ENCODE data around the gene LDHD. TPM values are rescaled to one million over a fixed set of nuclear protein-coding genes. Genes with fewer than 3 reads are reported as not detected.

The LDHD gene
- total and polyA plus RNA-seq, 2 of the 8 experiments (the other 6 are each of a cell fraction or from before 2014, with no cell fraction given) = 14.9 to 18.2 TPM

GRCh38 chr16:75108792-75109731, 7.5 kb downstream of the LDHD start:
- no peak overlapping the region for H2BK5ac ChIP-seq (ENCODE audit: low read depth, low read length)
- H4K20me1 ChIP-seq (replicated peaks in 1 of 2; ENCODE audit: control insufficient read depth in 1 of 2, insufficient read depth in 2 of 2, low read length in 2 of 2) = peaks cover 3 to 7% of the 10 kb centered on the region in 2 experiments
- 88% methylated on average over 27 of the region's 27 CpGs; no CpG with 5 or more reads in 1 of the 2 experiments for WGBS, 2 experiments (ENCODE audit: extremely low coverage in 1 of 2, insufficient coverage in 1 of 2, insufficient read length in 1 of 2, insufficient replicate concordance in 2 of 2, low coverage in 1 of 2, low lambda C conversion rate in 2 of 2, missing lambda C conversion rate in 1 of 2)
- H2BK15ac ChIP-seq (ENCODE audit: low read length) = peak overlapping the region; percentile 29; the same call in 1 of the 2 replicates
- 0 out of 7 replicates have a peak overlapping the region, but pooled peaks of 1 of the 4 experiments have one; percentile 4 for H3K9ac ChIP-seq (replicated peaks in 1 of 4; ENCODE audit: extremely low read depth in 1 of 4, low read depth in 3 of 4, low read length in 3 of 4)
- no peak overlapping the region for H2BK20ac ChIP-seq (ENCODE audit: low read length)
- FAIRE-seq = no peak
- peaks cover 0 to 13% (median 3%) of the 10 kb centered on the region in 4 experiments; a peak in 4 of 8 replicates for H3K36me3 ChIP-seq (ENCODE audit: control insufficient read depth in 2 of 4, insufficient read depth in 4 of 4, low read length in 3 of 4)
- no peak overlapping the region for H4K5ac ChIP-seq (ENCODE audit: insufficient read length, low read depth, low read length)
- no peak overlapping the region for H3K4me3 ChIP-seq (ENCODE audit: extremely low read depth in 1 of 4, insufficient read depth in 2 of 4, low read depth in 3 of 4, low read length in 4 of 4)
- peak overlapping the region; percentile 22 for H4K91ac ChIP-seq (replicated peaks; ENCODE audit: insufficient read length, low read length)
- no peaks in the 10 kb centered on the region for H3K27me3 ChIP-seq (replicated peaks in 1 of 4; ENCODE audit: control insufficient read depth in 3 of 4, extremely low read depth in 1 of 4, insufficient read depth in 3 of 4, low read length in 3 of 4)
- peaks cover 9 to 46% (median 36%) of the 10 kb centered on the region in 4 experiments for H3K4me1 ChIP-seq (replicated peaks in 1 of 4; ENCODE audit: control insufficient read depth in 3 of 4, insufficient read depth in 4 of 4, low read length in 3 of 4)
- DNase-seq (ENCODE audit: low read depth in 1 of 2, low spot score in 2 of 2) = no peak
- H3K4ac ChIP-seq (replicated peaks; ENCODE audit: insufficient read length, low read depth, low read length) = peak overlapping the region; percentile 16
- peak overlapping the region; percentile 68; the same call in 1 of the 2 replicates for H2BK12ac ChIP-seq (ENCODE audit: low read depth, low read length)
- H3K9me3 ChIP-seq (ENCODE audit: insufficient read depth in 2 of 2, low read depth in 1 of 2, low read length in 1 of 2) = no peaks in the 10 kb centered on the region
- POLR2A ChIA-PET (ENCODE audit: partially characterized antibody) = interaction anchor here (0.6 to 6.0 kb wide), 9 partner anchors 10 to 410 kb away, joined by 3 to 62 read pairs (median 4); partner anchors contain the start of genes WDR59 and ZNRF1
- H3K79me1 ChIP-seq (ENCODE audit: low read depth, low read length) = peaks cover 2% of the 10 kb centered on the region
- H2AFZ ChIP-seq (ENCODE audit: low read length) = no peak overlapping the region
- H3K4me2 ChIP-seq (ENCODE audit: insufficient read depth in 1 of 2, low read depth in 2 of 2, low read length in 2 of 2) = peak overlapping the region in 1 of 2 experiments; percentile 20; a peak in 2 of 4 replicates
- no peak overlapping the region for H4K8ac ChIP-seq (ENCODE audit: extremely low read depth, insufficient read depth, low read length)
- H3K27ac ChIP-seq (ENCODE audit: low read depth, low read length) = no peak overlapping the region
- peaks cover 0 to 4% of the 10 kb centered on the region in 2 experiments; a peak in 1 of 4 replicates for H3K79me2 ChIP-seq (ENCODE audit: control insufficient read depth in 1 of 2, insufficient read depth in 2 of 2, low read length in 2 of 2)
- H2BK120ac ChIP-seq (replicated peaks; ENCODE audit: low read depth, low read length) = no peak overlapping the region
- no peak overlapping the region for H3K23ac ChIP-seq (ENCODE audit: insufficient read length)
- no peak overlapping the region; the same call in 1 of the 2 replicates for H3K18ac ChIP-seq (ENCODE audit: extremely low read depth, low read length)
- H3K23me2 ChIP-seq (ENCODE audit: low read depth, low read length) = no peaks in the 10 kb centered on the region; the same call in 1 of the 2 replicates
- peak overlapping the region; percentile 82; the same call in 1 of the 2 replicates for H2AK5ac ChIP-seq (ENCODE audit: low read depth, low read length)
- CTCF ChIA-PET (ENCODE audit: partially characterized antibody) = interaction anchor here (0.5 to 16.3 kb wide), 12 partner anchors 10 to 124 kb away, joined by 3 to 171 read pairs (median 4); partner anchors contain the start of genes WDR59 and ZNRF1
- H3K56ac ChIP-seq (replicated peaks; ENCODE audit: insufficient read length, low read depth, low read length) = no peak overlapping the region
- no peak overlapping the region for H3K14ac ChIP-seq (ENCODE audit: insufficient read length)
- TF ChIP-seq POU5F1 (IDR thresholded peaks at IDR 0.05; ENCODE audit: low read depth, low read length) = no peak
- no peak for TF ChIP-seq SIX5 (IDR thresholded peaks at IDR 0.05; ENCODE audit: low read depth, low read length)
- no peak for TF ChIP-seq TBP (IDR thresholded peaks at IDR 0.05; ENCODE audit: low read depth, low read length)
- no peak for TF ChIP-seq POLR2AphosphoS5 (IDR thresholded peaks at IDR 0.05; ENCODE audit: low read depth, low read length)
- TF ChIP-seq EZH2 (IDR thresholded peaks at IDR 0.05; ENCODE audit: low read depth, low read length, severe bottlenecking) = no peak

Data from H1 (cell line).